Cardiac septum (tissue), 1 donor: Measurements from ENCODE around the gene SUGCT. TPM values are rescaled to one million over a fixed set of nuclear protein-coding genes. Genes with fewer than 3 reads are reported as not detected.
"Not testable (repeated sequence)": the region's sequence is repeated elsewhere in the genome, so short reads cannot be mapped to it uniquely, and the experiment has no call there.

Source experiments
- DNase-seq: peaks from one replicate; pipeline ENCODE4 v3.0.0-alpha.2; 2020; ENCODE audit warnings: low spot score
- intact Hi-C: fragments of 100-400 bp; cut with DNase I; formaldehyde crosslinking; loops from one replicate; pipeline ENCODE4 v1.14.0; 2022
- total RNA-seq: library from RNA; stranded (reverse); fragmentation: NEBNext Ultra II Directional; extraction: Animal tissue kit (Norgen Biotek cat#: 25700); gene quantifications from one replicate; pipeline ENCODE4 v1.2.1, GENCODE V29; 2021
- donor health status: DM: no; HTN: no; CAD: no.

Gene SUGCT
- total RNA-seq, 1 donor from 2014 or later = 3.1 TPM

DNA sequence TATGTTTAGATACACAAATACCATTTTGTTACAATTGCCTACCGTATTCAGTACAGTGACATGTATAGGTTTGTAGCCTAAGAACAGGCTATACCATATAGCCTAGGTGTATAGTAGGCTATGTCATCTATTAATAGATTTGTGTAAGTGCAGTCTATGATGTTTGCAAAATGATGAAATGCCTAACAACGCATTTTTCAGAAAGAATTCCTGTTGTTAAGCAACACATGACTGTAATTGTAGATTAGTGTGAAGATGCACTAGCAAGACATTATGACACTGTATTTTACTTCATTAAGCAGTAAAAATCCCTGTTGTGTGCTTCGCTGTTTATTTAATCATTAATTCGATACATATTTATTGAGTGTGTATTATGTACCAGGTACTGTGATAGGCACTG lies 446.0 kb downstream of the SUGCT start:
- intact Hi-C loops = no loop called here
- no peak for DNase-seq

- intact Hi-C loops = no loop called here
- no peak for DNase-seq
Measured at GRCh38 chr7:40582539-40582938, 447.7 kb downstream of the SUGCT start.

DNA sequence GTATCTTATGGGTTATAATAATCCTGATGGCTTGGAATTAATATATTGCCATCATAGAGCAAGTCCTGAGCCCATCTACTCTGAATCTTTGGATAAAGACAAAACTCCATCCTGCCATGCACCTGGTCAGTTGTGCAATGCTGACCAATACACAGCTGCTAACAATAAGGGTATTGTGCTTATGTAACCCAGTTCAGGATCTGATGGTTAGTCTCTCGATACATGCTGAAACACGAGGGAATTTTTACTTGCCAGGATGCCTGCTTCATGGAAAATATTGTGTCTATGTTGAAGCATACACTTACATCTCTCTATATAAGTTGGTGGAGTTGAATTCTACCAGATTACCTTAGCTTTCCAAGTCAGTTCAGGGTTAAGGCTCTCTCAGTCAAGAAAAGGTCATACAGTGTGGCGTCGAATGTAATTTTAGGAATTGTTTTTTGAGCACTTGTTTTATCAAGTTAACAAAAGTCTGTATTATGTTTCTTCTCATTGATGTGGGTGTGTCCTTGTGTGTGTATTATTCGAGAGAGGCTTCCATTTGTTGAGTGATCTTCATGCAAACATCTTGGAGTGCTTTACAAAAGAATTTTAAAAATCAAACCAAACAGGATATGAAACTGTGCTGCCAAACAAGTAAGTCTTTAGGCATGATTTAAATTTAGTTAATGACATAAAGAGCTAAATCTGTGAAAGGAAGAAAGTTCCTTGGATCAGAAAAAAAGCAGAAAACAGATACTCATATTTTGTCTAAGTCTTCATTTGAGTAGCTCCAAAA lies 449.1 kb downstream of the SUGCT start:
- no peak for DNase-seq

DNA sequence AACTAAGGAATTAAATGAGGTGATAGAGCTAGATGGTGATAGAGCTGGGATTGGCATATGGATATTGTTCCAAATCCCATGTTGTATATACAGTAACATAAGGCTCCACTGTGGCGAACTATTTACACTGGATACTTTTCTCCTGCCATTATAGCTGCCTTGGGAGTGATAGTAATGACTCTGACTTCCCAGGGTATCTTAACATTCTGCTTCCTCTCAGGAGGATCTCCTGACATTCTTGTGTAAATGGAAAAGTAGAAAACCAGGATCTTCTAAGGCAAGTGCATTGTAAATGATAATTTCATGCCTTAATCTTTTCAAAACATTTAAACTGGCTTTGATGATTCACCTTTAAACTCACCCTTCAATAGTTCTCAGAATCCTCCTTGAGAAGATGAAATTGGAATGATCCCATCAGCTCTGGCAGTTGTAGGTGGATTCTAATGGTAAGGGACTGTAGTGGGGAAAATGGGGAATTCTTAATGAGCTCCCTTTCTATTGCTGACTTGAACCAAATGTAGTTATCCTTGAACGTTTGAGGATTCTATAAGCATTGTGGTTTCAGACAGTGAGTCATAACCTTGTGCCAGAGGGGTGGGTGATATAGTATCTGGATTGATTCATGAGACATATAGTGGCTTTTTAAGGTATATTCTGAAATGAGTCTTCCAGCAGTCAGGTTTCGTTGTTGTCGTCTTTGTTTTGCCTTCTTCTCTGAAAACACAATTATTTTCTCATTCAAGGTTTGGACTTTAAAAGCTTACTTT lies 450.0 kb downstream of the SUGCT start:
- DNase-seq = no peak
- intact Hi-C loops = no loop called here

More for the DNA sequence above, 449.1 kb downstream of the SUGCT start:
- intact Hi-C loops = no loop called here

DNA sequence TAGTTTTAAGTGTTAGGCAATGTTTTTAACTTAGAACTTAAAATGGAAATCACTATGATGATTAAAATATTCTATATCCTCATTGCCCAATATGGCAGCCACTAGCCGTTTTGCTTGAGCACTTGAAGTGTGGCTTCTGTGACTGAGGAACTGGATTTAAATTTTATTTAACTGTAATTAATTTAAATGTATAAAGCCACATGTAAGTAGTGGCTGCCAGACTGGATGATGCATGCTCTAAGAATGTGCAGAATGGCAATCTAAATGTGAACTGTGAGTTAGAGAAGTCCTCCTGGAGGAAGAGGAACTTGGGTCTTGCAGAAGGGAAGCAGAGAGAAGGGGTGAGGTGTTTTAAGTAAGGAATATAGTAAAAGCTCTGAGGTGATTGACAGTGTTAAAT lies 451.4 kb downstream of the SUGCT start:
- DNase-seq = no peak
- intact Hi-C loops = no loop called here

DNA sequence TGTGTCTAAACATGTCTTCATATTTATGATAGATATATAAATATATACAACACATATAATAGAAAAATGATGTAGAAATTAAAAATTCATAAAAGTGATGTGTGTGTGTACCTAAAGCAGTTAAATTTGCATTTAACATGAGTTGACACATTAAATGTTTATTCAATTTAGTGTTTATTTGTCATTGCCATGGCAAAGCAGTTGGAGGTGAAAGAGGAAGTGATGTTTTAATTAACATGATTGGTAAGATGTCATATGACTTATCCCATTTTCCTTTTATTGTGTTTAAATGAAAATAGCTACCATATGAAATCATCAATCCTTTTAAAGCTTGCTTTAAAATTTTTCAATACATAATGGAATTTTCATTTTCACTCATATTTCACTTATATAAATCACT lies 452.6 kb downstream of the SUGCT start:
- intact Hi-C loops = no loop called here
- DNase-seq = no peak

DNA sequence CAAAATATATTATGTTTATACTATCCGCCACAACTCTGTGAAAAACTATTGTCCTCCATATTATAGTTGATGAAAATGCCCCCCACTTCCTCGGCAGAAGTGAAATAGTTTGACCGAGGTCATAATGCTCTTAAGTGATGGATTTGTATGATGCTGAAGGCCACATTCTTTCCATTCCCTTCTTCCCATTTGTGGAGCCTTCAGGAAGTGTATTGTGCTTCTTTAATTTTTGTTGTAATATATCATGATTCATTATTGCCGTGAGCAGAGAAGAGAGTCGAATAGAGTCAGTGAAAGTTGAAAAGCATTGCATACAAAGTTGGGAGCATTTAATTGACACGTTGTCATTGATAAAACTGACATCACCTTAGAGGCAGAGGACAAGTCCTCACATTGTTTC lies 460.3 kb downstream of the SUGCT start:
- DNase-seq = no peak
- intact Hi-C loops = no loop called here

- no peak for DNase-seq
- intact Hi-C loops = no loop called here
Measured at GRCh38 chr7:40595832-40596231, 461.0 kb downstream of the SUGCT start.

DNA sequence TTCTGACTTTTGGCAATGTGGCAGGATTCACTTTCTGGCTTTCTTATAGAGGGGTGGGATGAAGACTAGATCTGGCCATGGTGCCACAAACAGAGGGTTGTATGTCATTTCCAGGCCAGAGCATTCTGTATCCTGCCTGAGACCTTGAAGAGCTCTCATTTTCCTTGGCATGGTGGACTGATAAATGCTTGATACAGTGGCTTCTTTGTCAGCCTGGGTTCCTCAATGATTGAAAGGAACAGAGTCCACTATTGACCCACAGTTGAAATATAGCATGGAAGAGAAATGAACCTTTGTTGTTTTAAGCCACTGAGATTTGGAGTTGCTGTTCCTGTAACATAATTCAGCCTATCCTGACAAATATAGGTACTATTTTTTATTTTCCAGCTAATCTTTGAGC lies 462.7 kb downstream of the SUGCT start:
- DNase-seq = no peak

GRCh38 chr7:40598915-40599314 lies 464.1 kb downstream of the SUGCT start:
- DNase-seq = no peak
- intact Hi-C loops = no loop called here

More for the DNA sequence above, 462.7 kb downstream of the SUGCT start:
- intact Hi-C loops = no loop called here

- DNase-seq = no peak
- intact Hi-C loops = no loop called here
Measured at GRCh38 chr7:40599836-40600235, 465.0 kb downstream of the SUGCT start.

DNA sequence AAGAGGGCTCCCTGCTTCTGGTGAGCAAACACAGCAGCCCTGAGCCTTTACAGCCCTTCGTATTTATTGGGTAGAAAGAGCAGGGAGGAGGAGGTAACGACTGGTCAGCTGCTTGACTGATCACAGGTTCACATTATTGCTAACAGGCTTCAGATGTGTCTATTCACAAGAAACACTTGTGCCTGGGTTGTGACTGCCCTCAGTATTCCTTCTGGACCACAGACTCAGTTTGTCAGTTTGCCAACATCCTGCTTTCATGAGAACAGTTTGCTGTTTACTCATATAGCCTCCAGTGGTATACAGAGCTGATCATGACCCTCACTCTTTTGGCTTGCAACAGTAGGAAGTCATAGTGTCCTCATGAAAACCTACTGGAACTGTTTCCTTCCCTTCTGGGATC lies 467.5 kb downstream of the SUGCT start:
- DNase-seq, intact Hi-C loops: not testable (repeated sequence)

DNA sequence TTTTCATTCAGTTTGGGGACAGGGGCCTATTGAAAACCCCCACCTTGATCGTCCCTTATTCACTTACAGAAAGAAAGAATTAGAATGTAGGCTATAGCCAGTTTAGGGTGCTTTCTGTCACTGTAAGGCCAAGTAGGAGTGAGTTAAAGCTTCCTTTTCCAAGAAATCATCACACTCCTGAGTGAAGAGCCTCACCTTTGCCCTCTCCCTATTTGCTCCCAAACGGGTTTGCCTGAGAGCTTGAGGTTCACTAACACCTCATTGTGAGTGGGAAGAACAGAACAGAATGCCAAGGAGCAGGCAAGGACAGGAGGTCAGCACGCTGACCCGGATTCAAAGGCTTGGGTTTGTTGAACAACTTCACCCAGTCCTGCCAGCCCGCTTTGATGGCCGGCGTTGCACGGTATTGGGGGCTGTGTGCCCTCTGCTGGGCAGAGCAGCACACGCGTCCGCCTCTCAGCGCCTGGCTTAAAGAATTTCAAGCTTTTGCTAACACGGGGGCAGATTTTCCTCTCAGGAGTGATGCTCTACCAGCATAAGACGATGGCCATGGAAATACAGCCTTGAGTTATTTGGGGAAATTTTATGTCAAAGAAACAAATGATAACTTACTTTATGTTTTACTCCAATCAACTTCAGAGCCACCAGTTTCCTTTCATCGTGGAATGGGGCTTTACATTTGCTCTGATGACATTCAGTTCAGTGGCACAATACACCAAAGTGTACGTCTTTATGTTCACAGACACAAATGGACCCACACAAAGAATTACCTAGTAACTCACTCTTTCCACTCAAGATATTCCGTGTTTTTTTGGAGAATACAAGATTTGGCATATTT lies 470.0 kb downstream of the SUGCT start:
- no peak for DNase-seq
- intact Hi-C loops = loop anchor here (2.0 kb wide), 1 partner anchor 276 kb away; no protein-coding TSS in a partner anchor

DNA sequence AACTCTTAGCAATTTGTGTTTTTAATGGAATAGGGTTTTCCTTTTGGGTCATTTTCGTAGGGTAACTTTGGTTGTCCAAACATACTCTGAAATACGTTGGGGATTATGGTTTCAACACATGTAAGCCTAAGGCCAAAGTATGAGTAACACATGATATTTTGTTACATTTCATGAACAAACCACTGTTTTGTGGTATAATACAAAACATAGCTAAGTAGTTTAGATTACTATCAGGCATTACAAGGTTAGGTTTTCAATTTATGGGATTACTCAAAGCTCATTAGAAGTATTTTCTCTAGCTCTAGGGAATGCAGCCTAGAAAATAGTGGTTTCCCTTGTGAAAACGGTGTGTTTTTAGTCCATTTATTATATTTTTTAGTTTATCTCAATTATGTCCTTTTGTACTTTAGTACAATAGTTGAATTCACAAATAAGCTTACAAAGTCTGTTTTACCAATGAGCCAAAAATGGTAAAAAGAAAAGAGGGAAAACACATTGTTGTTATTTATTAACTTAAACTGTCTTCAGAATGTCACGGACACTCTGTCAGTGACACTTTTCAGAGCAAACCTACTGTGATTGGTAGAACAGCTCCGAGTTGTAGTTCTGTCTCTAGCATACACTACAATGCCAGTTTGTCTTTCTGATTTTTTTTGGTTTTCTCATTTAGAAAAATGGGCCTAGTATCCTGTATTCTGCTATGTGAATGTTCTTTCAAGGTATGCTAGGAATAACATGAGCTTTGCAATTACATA lies 473.7 kb downstream of the SUGCT start:
- no peak for DNase-seq
- intact Hi-C loops = no loop called here

DNA sequence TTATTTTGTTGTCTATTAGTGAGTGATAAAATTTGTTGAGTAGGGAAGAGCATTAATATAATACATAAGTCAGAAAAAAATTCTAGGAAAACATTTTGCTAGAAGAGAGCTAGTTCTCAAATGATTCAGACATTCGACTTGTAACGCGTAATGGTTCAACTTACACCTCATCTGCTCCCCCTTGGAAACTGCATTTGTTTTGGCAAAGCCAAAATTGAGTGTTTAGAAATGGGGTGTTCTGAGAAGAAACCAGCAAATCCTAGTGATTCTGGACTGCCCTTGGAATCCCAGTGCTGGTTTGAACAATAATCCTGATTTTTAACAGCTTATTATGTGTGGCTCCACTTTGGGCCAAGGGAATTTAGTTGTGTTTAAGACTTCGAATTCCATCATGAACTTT lies 475.7 kb downstream of the SUGCT start:
- no peak for DNase-seq
- intact Hi-C loops = no loop called here

DNA sequence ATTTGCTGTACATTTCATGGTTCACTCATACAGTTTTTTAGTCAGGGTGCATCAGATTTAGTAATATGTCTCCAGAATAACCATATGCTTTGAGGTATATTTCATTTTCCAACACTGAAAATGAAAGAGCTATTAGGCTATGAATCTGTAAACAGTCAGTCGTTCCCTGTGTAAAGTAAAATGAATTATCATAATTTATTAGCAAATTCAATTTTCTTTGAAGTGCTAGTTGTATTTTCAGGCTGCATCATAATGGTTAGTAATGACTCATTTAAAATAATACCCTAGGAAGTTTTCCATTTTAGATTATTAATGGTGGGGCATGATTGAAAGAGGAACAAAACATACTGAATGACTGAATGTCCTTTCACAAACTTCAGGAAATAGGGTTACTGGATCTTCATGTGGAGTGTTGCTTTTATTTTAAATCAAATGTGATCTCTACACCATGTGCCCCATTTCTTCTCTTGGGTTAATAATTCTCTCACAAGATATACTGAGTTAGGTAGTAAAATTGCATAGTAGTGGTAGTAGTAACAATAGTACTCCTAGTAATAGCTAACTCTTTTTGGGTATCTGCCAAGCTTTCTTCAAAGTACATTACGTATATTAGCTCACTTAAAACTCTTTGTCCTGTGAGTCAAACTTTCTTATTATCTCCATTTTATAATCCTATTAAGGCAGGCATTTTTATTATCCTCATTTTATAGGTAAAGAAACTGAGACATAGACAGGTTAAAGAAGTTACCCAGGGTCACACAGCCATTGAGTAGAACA lies 476.5 kb downstream of the SUGCT start:
- no peak for DNase-seq
- intact Hi-C loops = no loop called here

DNA sequence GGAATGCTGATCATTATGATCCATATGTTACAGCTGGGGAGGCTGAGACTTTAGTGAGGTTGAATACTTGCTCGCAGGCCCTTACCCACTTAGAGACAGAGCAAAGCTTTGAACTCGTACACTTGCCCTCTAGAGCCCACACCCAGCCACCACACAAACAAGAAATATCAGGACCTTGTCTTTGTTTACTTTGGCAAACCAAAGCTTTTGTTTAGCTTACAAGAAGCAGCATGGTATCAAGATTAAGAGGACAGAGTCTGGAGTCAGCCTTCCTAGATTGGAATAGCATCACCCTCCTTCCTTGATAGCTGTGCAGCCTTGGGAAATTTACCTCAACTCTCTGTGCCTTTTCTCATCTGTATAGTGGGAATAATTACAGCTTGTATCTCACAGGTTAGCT lies 477.5 kb downstream of the SUGCT start:
- intact Hi-C loops = no loop called here
- no peak for DNase-seq

GRCh38 chr7:40619647-40620046 lies 484.8 kb downstream of the SUGCT start:
- DNase-seq = no peak
- intact Hi-C loops = no loop called here

GRCh38 chr7:40621592-40621998 lies 486.8 kb downstream of the SUGCT start:
- intact Hi-C loops = no loop called here
- DNase-seq = no peak
